Frontal cortex (tissue), 4 donors: ENCODE data around the gene POTEF. TPM values are rescaled to one million over a fixed set of nuclear protein-coding genes. Genes with fewer than 3 reads are reported as not detected.
"Not testable (repeated sequence)": the region's sequence is repeated elsewhere in the genome, so short reads cannot be mapped to it uniquely, and the experiment has no call there.

ENCODE experiments used
- DNase-seq, 2 donors: peaks; one replicate each; pipeline ENCODE4 v3.0.0; 2012; ENCODE audit warnings: low spot score in 2 of 2
- FAIRE-seq: peaks from 2 replicates; lab custom pipeline; 2012; peaks lifted over from hg19 to GRCh38; lab: Jason Lieb, UNC
- total RNA-seq: library from RNA; depleted of rRNA; stranded (reverse); fragments of >200 nt; gene quantifications from one replicate; pipeline ENCODE4 v1.2.3, GENCODE V29; 2014
- donor health status: control.
- donor health status: control.
- donor health status: control.

The POTEF gene
- total RNA-seq, 1 donor from 2014 or later, result not detected

- not testable (repeated sequence) for DNase-seq, FAIRE-seq
These were observed 24.9 kb upstream of the POTEF start for GRCh38 chr2:130153721-130154422.

DNA sequence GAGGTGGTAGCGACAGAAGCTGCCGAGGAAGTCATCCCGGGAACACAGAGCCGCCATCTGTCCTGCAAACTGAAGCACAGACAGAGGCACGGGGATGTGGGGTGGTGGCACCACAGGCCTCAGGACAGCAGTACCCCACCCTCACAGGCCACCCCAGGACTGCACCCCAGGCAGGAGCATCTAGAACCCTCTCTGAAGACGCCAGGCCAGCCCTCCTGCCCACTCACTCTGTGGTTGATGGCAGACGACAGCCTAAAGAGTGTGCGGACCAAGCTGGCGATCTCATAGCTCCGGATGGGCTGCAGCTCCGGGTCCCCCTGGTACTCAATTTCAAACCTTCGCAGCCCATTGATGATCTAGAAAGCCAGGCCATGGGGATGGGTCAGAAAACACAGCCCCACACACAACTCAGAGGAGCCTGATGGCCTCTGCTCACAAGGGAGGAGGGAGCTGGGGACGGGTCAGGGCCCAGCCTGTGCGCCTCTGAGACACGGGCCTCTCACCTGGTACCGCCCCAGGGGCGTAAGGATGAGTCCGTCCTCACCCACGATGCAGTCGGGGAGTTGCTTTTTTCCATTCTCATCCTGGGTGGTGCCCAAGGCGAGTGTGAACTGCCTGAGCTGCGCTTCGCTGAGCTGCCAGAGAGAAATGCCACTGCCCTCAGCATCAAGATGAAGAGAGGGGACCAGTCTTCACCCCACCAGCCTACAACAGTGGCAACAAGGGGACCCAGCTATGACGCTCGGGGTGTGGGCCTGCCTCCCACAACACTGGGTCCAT, 24.0 kb upstream of the POTEF start:
- DNase-seq (no peak), FAIRE-seq (no peak)

- DNase-seq, FAIRE-seq: not testable (repeated sequence)
These were observed 23.3 kb upstream of the POTEF start for GRCh38 chr2:130152136-130152815.

GRCh38 chr2:130151145-130151512, 22.1 kb upstream of the POTEF start:
- not testable (repeated sequence) for FAIRE-seq, DNase-seq

DNA sequence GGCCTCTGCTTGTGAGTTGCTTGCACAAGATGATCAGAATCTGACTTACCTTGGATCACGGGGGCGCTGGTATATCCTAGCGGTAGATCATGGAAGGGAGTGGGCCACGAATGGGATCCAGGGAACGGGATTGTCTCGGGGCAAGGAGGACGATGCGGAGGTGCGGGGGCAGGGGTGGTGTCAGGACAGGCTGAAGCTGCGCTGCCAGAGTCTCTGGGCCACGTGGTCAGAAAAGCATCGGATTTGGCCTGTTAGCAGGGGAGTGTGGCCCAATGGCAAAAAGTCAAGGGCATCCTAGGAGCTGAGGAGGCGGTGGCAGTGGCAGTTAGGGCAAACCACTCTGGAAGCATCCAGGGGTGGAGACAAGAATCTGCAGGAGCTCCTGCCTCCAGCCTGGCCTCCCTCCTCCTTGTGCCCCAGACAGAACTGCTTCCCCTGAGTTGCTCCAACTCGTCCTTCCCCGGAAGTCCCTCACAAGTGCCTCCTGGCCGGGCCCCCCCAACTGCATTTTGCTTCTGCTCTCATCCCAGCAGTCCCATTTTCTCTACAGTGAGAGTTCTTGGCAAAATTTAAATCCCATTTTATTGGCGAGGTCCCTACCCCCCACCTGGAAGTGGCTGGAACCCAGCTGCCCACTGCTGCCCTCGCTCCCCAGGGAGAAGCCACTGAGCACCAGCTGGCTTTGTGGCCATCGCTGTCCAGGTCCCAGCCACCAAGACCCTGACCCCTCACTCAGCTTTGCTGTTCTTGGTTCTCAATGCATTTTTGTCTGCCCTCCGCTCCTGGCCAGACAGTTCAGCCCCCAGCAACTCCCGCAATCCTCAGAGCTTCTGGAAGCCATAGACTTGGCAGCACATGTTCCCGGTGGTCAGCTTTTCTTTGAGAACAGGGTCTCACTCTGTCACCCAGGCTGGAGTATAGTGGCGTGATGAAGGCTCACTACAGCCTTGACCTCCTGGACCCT, 21.4 kb upstream of the POTEF start:
- FAIRE-seq, result no peak

DNA sequence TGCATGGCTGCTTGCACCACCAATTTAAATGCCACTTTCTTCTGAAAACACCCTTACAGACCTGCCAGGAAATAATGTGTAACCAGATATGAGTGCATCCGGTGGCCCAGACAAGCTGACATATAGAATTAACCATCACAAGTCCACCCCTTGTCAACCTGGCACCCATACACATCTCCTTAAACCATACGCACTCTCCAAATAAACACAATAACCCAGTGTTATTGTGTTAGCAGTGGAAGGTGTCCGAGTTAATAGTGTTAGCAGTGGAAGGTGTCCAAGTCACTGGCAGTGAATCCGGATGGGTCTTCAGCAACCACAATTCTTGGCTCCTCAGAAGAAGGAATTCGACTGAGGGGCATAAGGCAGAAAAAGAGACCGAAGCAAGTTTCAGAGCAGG, 19.5 kb upstream of the POTEF start:
- DNase-seq, FAIRE-seq: not testable (repeated sequence)

More for the DNA sequence above, 21.4 kb upstream of the POTEF start:
- DNase-seq, result no peak

DNA sequence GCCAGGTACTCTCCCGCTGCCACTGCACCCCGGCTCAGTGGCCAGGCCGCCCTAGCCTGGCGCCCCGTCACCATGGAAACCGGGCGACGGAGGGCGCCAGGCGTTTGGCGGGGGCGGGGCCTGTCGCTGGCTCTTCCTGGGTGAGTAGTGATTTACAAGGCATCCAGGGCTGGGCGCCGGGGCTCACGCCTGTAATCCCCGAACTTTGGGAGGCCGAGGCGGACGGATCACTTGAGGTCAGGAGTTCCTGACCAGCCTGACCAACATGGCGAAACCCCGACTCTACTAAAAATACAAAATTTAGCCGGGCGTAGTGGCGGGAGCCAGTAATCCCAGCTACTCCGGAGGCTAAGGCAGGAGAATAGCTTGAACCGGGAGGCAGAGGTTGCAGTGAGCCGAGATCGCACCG, 16.0 kb upstream of the POTEF start, which contains the start of gene CCDC74B:
TSS of gene CCDC74B (minus strand) at position 107 of the 409 bp plus-strand sequence. CDS start 116 bp downstream, outside the sequence.
- DNase-seq, result not testable (repeated sequence)

DNA sequence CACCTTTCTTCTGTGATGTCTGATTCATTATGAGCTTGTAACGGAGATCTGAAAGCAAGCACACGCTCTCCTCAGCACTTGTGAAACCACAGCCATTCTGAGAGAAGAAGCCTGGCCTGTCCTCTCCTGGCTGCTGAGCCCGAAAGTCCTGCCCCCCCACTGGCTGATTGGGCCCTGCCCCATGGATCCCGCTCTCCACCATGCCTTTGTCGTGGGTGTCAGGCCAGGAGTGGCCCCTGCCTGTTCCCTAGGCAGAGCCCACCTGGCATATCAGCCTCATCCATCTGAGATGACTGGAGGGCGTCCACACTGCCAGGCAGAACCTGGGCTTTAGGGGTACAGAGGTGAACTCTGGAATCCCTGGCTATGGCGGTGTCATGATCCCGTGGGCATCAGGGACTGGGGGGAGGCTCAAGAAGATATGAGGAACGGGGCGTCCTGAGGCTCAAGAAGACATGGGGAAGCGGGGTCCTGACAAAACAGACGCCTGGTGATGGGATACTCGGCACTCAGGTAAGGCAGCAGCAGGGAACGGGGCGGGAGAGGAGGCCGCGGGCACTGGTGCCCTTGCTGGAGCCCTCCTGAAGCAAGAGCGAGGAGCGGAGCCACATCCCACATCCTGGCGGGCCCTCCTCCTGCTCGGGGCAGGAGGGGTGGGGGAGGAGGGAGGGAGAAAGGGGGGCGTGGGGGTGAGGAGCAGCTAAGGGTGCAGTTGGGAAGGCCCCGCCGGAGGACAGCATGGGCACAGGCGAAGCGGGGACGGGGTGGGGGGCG, 14.4 kb upstream of the POTEF start:
- not testable (repeated sequence) for FAIRE-seq, DNase-seq

More for the DNA sequence above, 16.0 kb upstream of the POTEF start, which contains the start of gene CCDC74B:
- FAIRE-seq, result not testable (repeated sequence)

DNA sequence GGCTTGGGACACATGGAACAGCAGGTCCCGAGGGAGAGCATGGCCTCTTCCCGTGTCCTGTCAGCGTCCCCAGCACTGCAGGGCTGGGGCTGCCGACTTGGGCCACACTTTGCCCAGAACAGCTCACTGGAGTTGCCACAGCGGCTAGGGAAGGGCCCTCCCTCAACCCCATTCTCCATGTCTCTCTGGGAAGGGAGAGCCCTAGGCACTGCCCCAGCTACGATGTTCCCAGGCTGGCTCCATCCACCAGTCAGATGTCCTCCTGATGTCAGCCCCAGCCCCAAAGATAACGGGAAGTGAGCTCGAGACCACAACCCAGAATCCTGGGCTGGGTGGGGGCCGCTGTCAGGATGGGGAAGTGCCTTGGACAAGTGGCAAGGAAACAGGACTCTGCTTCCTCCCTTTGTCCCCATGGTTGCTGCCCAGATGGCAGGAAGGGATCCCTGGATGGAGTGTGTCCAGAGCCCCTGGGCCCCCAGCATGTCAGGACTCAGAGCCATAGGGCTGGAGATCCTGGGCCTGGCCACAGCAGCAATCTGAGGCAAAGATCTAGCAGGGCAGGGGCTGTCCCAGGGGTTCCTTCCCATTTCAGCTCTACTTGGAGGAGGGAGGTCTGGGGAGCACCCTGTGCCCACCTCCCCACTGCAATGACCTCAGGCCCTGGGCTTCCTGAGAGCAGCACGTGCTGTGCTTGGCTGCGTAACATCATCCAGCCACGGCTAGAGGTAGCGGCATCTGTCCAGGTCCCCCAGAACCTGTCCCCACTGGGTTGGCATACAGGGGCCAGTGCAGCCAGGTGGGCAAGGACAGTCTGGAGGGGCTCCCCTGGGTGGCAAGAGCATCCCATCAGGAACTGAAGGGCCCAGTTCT, 13.6 kb upstream of the POTEF start:
- FAIRE-seq, DNase-seq: not testable (repeated sequence)

DNA sequence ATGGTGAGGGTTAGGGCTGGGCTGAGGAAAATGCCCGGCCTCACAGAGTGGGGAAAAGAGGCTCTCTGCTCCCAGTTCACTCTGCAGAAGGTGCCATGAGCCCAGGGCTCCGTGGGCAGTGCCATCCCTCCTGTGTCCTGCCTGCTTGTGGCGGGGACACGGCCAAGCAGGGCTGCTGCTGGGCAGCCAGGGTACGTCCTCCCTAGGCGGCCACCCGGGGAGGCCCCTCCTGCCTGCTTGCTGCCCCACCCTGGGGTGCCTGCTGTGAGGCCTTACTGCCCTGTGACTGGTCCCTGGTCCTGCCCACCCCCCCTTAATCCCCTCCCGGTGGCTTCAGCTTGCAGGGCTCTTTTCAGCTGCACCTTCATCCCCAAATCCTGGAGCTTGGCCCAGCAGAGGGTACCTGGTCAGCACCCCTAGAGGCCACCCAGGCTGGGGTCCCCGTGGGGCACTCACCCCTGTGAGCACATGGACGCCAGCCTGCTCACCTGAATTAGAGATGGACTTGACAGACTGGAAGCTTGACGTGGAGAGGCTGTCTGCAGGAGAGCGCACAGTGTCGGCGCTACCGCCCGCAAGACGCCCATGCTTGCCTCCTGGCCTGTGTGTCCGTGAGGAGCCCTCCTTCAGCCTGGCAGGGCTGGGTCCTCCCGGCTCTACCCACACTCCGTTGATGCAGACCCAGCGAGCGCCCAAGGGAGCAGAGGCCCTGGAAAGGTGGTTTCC, 12.8 kb upstream of the POTEF start:
- not testable (repeated sequence) for FAIRE-seq, DNase-seq

- DNase-seq, FAIRE-seq: not testable (repeated sequence)
These were observed 12.0 kb upstream of the POTEF start for GRCh38 chr2:130141002-130141401.

- not testable (repeated sequence) for FAIRE-seq
These were observed 11.5 kb upstream of the POTEF start for GRCh38 chr2:130140516-130140915.

GRCh38 chr2:130139331-130140280, 10.6 kb upstream of the POTEF start:
- not testable (repeated sequence) for DNase-seq, FAIRE-seq

More at GRCh38 chr2:130140516-130140915, 11.5 kb upstream of the POTEF start:
- not testable (repeated sequence) for DNase-seq

GRCh38 chr2:130138841-130139251, 9.8 kb upstream of the POTEF start:
- not testable (repeated sequence) for FAIRE-seq, DNase-seq

GRCh38 chr2:130138326-130138725, 9.3 kb upstream of the POTEF start:
- not testable (repeated sequence) for DNase-seq, FAIRE-seq
